Glomerular visceral epithelial cell (primary cell): ENCODE results near the gene SEMA3E.
"Not testable (repeated sequence)": the region's sequence is repeated elsewhere in the genome, so short reads cannot be mapped to it uniquely, and the experiment has no call there.

ENCODE experiments used
- DNase-seq: peaks from one replicate; pipeline ENCODE4 v3.0.0-alpha.2; 2016; ENCODE audit errors: extremely low spot score

Gene SEMA3E

GRCh38 chr7:83559887-83560286 is 89.1 kb downstream of the SEMA3E start:
- no peak for DNase-seq

- DNase-seq, result not testable (repeated sequence)
These were observed 96.4 kb downstream of the SEMA3E start for GRCh38 chr7:83552556-83552955.

DNA sequence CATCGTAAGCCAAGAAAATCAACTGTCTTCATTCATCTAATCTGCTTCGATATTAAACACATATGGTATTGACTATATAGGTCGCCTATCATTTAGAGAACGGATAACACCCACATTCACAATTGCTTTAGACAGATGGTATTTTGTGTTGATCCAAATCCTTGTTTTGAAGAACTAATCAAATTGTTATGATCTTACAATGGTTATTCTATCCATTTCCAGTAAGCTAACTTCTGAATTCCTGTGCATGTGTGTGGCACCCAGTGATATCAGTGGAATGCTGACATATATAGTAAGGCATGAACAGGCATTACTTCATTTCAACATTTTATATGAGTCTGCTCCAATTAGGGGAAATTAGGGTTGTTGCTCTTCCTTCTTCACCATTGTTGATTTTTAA is 98.8 kb downstream of the SEMA3E start:
- peak; percentile 28 for DNase-seq

- DNase-seq, result no peak
These were observed 100.7 kb downstream of the SEMA3E start for GRCh38 chr7:83548250-83548649.

GRCh38 chr7:83547526-83547925 is 101.4 kb downstream of the SEMA3E start:
- DNase-seq, result peak; percentile 84

DNA sequence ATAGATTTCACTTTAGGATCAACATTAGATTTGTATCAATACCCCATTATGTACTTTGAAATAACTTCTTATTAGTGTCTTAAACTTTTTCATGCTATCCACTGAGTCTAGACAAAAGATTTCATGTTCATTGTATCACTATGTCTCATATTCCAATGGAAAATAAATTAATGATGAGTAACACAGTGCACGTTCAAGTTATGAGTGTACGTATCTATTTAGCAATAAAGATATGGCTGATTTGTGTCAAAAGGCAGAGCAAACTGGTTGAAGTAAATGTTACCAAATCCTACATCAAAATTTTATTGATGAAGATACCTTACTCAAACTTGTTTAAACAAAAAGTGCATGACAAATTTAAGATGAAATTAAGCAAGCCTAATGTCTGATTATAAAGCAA is 102.4 kb downstream of the SEMA3E start:
- no peak for DNase-seq

DNA sequence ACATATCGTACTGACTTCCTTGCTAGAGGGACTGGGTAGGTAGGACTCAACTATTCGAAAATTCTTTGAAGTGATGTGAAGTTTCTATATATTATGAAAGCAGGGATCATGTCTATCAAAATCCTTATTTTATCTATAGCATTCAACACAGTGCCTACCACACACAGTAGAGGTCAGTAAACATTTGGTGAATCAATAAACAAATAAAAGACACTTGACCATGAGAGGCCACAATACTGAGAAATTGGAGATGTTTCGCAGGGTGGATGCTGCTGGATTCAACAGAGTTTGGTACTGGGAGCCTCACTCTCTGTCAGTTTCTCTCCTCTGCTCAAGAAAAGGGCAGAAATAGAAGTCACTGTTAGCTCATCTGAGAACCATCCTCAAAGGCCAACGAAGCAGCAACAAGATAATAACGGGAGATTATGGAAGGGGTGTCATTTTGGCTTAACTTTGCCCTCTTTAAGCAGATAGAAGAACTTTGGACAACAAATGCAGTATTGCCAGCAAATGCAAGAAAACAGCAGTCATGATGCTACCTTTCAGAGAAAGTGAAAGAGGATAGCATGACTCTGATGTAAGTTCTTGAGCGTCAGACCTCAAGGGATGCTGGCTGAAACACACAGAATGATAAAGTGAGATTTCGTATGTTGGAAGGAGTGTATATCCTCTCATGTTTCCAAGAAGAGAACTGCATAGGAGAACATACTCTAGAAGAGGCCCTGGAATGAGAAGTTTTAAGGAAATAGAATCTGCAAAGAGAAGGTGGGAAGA is 107.6 kb downstream of the SEMA3E start:
- no peak for DNase-seq

- no peak for DNase-seq
These were observed 114.5 kb downstream of the SEMA3E start for GRCh38 chr7:83534488-83534887.

GRCh38 chr7:83532219-83532618 is 116.7 kb downstream of the SEMA3E start:
- peak; percentile 11 for DNase-seq

GRCh38 chr7:83531766-83532165 is 117.2 kb downstream of the SEMA3E start:
- no peak for DNase-seq

DNA sequence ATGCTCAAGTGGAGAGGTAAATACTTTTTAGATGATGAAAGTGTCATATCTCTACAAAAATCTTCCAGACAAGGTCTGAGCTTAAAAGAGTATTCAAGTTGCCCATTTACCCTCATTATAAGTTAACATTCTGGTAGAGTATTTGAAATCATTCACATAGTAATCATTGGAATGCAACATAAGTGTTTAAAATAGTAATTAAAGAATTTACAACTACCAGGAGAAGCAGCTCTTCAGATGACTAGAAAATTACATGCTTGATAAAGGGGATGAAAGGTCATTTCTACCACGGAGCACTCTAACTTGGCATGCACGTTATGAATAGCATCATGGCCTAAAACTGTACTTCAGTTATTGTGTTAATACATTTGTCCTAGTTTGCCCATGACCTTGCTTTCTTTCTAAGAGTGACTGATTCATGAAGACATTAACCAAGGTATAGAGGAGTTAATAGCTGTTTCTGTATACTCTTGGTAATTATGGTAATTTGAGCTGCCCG is 120.0 kb downstream of the SEMA3E start:
- no peak for DNase-seq

DNA sequence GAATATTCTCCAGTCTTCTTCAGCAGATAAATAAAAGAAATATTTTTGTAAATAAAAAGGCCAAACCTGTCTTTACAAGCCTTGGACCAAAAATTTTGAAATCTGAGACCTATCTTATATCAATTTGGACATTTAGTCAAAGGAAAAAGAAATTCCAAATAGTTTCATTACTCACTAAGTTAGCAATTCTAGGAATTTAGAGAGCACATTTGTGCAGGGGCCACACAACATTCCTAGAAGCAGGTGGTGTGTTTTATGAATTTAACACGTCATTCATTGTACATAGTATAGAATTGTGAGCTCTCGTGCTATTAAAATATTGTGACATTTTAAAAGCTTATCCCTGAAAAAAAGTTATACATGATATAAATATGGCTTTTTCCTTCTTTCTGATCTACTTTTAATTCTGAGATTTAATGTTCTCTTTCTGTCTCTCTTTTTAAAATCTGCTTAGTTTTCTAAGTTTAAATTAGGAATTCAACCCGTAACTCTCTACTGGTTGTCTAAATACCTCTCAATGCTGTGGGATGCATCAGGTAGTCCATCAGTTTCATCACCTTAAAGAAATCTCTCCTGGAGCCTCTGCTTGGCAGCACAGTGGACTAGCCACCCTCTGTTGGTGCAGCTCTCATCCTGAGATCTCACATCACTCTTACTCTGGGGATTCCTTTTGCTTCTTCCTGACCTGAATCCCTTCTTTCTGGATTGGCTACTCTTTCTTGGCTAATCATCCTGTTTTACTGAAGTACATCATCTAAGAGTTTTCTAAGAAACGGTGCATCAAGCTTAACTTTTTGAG is 124.5 kb downstream of the SEMA3E start:
- peak; percentile 63 for DNase-seq

DNA sequence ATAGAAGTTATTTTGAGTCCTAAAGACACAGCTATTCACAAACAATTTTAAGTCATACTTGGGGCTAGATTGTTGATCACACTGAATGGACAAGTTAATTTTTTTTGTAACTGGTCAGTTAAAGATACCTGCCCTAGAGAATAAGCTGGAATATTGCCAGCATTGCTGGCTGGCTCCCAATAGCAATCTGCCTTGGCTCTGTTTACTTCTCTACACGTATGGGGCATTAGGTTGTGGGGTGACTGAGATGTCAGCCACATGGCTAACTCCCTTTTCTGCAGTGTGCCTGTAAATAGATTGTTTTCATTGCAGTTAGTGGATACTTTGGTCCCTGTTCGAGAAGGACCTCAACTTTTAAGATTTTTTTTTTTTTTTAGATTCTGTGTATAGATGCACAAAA is 128.2 kb downstream of the SEMA3E start:
- DNase-seq, result no peak

DNA sequence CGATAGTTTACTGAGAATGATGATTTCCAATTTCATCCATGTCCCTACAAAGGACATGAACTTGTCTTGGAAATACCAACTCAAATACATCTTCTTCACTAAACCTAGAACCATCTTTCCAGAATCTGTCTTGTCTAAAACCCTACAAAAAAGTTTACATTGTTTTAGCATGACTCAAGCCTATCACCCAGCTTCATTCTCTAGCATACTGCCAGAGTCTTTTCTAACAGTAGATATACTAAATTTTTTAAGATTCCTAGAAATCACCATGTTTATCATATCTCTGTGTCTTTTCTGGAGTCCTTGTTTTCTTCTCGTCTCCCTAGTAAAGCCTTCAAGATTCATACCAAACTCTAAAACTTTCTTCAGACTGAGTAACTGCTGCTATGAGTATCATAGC is 129.7 kb downstream of the SEMA3E start:
- DNase-seq, result no peak

DNA sequence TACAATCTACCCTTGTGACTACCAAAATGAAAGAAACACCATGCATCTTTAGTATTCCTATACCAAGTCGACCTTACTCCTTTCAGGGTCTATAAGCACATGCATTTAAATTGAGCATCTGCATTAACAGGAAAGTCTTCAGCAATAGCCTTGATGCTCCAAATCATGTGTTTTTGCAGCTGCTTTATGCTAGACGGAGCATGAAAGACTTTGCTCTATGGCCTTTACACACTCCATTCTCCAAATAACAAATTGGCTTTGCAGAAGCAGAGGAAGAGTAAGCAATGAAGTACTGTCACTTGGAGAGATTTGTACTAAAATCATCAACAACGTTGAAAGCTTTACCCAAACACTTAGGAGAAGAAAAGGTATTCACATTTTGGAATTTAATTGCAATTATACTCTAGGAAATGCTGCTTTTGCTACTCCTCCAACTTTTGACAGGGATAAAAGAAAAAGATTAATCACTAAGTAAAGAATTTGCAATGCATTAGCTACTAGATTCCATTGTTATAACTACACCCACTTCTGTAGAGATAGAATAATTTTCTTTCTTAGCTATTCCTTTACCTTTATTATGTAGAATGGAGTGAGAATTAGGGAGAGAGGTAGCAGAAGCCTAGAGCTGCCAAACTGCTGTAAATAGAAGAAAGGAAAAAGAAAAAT is 131.8 kb downstream of the SEMA3E start:
- DNase-seq, result peak; percentile 6

GRCh38 chr7:83514977-83515376 is 134.0 kb downstream of the SEMA3E start:
- DNase-seq, result no peak

DNA sequence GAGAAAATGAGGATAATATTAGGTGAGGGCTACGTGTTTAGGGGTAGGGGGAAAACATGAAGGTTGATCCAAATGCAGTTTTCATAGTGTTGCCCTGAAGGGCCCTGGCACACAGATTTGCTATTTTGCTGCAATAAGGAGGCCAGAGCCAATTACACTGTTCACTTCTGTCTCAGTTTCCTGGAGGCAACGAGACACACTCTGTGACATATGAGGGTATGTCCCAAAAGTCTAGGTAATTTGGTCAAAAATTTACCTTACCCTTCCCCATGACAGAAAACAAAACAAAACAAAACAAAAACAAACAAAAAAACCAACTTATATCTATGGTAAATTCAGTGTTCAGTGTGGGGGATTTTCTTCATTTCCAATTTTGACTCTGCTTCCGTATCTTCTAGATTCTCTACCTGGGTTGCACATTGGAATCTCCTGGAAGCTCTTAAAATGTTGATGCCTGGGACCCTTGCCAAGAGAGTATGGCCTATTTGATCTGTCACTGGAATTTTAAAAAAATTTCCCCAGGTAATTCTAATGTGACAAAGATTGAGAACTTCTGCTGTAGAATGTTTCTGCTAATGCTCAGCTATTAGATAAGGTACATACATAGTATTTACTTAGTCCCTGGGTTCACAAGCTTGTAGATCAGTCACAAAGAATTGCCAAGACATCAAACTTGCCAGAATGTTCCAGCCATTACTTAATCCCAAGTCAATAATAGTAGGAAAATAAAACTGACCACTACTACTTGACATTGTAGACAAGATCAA is 139.5 kb downstream of the SEMA3E start:
- DNase-seq, result no peak

GRCh38 chr7:83504330-83504729 is 144.6 kb downstream of the SEMA3E start:
- DNase-seq, result no peak

GRCh38 chr7:83502636-83503035 is 146.3 kb downstream of the SEMA3E start:
- no peak for DNase-seq

- no peak for DNase-seq
These were observed 154.3 kb downstream of the SEMA3E start for GRCh38 chr7:83494683-83495082.

- DNase-seq, result no peak
These were observed 156.1 kb downstream of the SEMA3E start for GRCh38 chr7:83492802-83493201.

GRCh38 chr7:83487801-83488200 is 161.1 kb downstream of the SEMA3E start:
- no peak for DNase-seq
